Fibroblast of lung (primary cell): ENCODE data around the gene VIPAS39.
"Not testable (repeated sequence)": the region's sequence is repeated elsewhere in the genome, so short reads cannot be mapped to it uniquely, and the experiment has no call there.

Experiments used
- CTCF ChIP-seq, 2 donors: IDR thresholded peaks in 1 of 2; conservative IDR thresholded peaks in 1 of 2; 1 replicate in 1 of 2; 2 replicates in 1 of 2; pipeline ENCODE4 v1.5.1; 2011 to 2012; ENCODE audit warnings: low read length in 2 of 2, control low read depth in 1 of 2, inconsistent platforms in 1 of 2, low read depth in 1 of 2, mild to moderate bottlenecking in 1 of 2
- EZH2 ChIP-seq: IDR thresholded peaks from 2 replicates; pipeline ENCODE4 v1.5.1; 2012; ENCODE audit warnings: low read length, control low read depth, mild to moderate bottlenecking; ENCODE audit errors: missing control alignments

- not testable (repeated sequence) for TF ChIP-seq CTCF (conservative IDR thresholded peaks at IDR 0.05 in 1 of 2, IDR thresholded peaks at IDR 0.05 in 1 of 2; ENCODE audit: low read depth in 1 of 2, low read length in 2 of 2); EZH2
Observed at GRCh38 chr14:77416098-77416497, 41.3 kb downstream of the VIPAS39 start.
